Bone marrow (tissue), 2 donors: ENCODE data around the gene ISG15.
A peak's percentile ranks its signal among the peaks of the same experiment; 100 is the strongest.
"Not testable (repeated sequence)": the region's sequence is repeated elsewhere in the genome, so short reads cannot be mapped to it uniquely, and the experiment has no call there.

Source experiments
- DNase-seq, 2 donors: peaks; one replicate each; lab custom pipeline; 2025; lab: John Stamatoyannopoulos, UW

The ISG15 gene

GRCh38 chr1:1013922-1014648 lies 788 bp downstream of the ISG15 start:
- no peak for DNase-seq

DNA sequence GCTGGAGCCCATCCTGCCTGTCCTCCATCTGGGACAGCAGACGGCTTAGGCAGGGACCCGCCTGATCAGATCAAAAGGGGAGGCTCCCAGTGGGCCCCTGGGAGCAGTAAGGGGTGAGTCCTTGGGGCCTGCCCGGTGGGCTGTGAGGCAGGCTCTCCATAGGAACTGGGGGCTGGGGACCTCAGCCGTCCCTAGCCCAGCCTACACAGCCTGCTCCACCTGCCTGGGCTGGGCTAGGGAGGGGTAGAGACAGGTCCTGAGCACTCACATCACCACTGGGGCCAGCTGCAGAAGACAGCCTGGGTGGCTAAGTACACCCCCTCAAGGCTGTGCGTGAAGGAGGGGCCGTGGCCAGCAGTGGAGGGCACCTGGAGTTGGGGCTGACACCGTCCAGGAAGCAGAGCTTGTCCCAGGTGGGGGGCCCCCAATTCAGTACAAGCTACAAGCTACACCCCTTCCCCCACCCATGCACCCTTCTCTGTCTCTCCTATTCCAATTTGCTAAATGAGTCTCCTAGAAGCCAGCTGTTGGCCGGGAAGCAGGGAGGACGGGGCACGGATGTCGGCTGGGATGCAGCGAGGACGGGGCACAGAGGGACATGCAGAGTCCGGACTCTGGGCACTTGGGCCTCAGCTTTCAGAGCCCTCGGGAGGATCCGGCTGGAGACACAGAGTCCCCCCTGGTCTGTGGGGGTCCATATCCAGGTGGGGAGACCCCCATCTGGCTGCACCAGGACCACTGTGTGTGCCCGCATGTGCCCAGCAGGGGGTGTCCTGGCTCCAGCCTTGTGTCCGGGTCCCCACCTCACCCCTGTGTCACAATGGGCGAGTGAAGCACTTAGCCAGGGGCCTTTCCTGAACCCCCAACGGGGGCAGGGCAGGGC lies 1.7 kb downstream of the ISG15 start:
- DNase-seq = no peak

DNA sequence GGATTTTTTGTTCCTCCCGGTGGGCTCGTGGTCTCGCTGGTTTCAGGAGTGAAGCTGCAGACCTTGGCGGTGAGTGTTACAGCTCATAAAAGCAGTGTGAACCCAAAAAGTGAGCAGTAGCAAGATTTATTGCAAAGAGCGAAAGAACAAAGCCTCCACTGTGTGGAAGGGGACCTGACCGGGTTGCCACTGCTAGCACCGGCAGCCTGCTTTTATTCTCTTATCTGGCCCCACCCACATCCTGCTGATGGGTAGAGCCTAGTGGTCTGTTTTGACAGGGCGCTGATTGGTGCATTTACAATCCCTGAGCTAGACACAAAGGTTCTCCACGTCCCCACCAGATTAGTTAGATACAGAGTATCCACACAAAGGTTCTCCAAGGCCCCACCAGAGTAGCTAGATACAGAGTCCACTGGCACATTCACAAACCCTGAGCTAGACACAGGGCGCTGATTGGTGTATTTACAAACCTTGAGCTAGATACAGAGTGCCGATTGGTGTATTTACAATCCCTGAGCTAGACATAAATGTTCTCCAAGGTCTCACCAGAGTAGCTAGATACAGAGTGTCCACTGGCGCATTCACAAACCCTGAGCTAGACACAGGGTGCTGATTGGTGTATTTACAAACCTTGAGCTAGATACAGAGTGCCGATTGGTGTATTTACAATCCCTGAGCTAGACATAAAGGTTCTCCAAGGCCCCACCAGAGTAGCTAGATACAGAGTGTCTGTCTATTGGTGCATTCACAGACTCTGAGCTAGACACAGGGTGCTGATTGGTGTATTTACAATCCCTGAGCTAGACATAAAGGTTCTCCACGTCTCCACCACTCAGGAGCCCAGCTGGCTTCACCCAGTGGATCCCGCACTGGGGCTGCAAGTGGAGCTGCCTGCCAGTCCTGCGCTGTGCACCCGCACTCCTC lies 4.4 kb downstream of the ISG15 start:
- not testable (repeated sequence) for DNase-seq

DNA sequence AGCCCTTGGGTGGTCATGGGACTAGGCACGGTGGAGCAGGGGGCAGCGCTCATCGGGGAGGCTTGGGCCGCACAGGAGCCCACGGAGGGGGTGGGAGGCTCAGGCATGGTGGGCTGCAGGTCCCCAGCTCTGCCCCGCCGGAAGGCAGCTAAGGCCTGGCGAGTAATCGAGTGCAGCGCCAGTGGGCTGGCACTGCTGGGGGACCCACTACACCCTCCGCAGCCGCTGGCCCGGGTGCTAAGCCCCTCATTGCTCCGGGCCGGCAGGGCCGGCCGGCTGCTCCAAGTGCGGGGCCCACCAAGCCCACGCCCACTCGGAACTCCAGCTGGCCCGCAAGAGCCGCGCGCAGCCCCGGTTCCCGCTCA lies 5.0 kb downstream of the ISG15 start:
- DNase-seq = not testable (repeated sequence)

DNA sequence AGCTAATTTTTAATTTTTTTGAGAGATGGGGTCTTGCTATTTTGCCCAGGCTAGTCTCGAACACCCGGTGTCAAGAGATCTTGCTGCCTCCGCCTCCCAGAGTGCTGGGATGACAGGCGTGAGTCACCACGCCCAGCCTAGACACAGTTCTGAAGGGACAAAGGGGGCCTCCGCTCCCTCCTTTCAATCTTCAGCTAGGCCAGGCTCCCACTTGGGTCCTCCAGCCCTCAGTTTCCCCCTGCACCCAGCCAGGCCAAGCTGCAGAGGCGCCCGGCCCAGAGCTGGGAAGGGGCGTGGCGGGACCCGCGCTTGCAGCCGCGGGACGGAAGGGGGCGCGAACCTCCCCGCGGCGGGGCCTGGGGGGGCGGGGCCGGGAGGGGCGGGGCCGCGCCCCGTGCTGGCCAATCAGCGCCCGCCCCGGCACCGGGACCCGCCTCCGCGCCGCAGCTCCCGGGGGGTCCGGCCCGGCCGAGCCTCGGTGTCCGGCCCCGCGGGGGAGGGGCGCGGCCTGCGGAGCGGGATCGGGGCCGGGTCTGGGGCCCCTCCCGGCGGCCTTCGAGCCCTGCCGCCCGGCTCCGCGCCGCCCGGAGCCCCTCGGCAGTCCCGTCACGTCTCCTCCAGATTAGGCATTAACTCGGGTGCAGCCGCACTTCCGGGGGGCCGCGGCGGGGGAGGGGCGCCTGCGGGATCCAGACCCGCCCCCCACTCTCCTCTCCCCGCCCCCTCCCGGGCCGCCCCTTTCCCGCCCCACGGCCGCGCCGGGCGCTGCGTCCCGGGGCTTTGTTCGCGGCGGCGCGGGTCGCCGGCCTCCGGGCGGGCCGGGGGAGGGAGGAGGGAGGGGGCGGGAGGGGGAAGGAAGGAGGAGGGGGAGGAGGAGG lies 6.1 kb downstream of the ISG15 start:
- peak in 1 of 2 donors; percentile 82 for DNase-seq

- DNase-seq = no peak
These were observed 6.7 kb downstream of the ISG15 start, which contains the start of gene AGRN for GRCh38 chr1:1020000-1020404. TSS of gene AGRN (plus strand) at chr1:1020120. CDS start at chr1:1020173, 53 bp downstream.

GRCh38 chr1:1020415-1021009 lies 7.2 kb downstream of the ISG15 start:
- no peak for DNase-seq

DNA sequence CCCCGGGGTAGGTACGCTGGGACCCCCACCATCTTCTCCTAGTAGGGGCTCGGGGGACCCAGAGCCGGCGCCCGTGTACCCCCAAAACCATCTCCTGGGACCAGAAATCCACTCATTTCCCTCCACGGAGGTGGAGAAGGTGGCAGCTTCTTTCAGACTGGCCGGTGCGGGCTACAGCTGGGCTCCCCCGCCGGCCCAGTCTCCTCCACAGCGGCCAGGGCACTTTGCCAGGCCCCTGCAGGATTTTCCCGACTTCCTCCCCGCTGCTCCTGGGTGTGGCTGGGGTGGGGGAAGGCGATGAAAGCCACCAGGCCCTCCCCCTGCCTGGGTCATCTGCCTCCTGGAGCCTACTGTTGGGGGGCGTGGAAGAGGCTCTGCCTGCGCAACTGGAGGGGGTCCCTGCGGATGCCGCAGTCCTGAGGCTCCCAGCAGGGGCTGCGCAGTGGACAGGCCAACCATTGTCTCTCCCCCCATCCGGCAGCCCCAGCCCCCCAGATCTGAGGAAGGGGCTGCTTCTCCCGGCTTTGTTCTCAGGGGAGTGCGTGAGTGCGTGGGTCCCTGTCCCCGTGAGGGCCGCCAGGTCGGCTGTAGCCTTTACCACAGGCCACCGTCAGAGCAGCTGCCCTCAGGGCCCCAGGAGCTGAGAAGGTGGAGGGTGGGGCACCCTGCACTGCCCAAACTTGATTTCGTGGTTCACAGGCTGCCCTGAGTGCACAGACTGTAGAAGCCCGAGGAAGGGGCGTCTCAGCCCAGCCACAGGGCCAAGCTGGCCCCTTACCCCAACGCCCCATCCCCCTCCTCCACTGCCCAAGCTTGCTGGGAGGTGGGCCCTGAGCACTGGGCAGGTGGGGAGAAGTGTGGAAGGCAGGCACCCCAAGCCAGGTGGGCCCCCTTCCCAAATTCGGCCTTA lies 8.0 kb downstream of the ISG15 start:
- no peak for DNase-seq

DNA sequence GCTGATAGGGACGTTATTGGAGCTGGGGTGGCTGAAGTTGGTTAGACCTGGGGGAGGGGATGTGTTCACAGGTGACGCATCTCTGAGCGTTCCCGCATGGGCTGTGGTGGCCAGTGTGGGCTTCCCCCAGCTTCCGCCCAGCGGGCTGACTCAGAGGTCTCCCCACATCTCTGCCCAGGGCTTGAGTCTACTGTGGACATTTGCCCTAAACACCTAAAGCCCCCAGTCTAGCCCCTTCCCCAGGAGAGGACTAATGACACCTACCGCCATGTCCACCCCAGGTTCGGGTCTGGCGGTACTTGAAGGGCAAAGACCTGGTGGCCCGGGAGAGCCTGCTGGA lies 8.6 kb downstream of the ISG15 start:
- DNase-seq = no peak

DNA sequence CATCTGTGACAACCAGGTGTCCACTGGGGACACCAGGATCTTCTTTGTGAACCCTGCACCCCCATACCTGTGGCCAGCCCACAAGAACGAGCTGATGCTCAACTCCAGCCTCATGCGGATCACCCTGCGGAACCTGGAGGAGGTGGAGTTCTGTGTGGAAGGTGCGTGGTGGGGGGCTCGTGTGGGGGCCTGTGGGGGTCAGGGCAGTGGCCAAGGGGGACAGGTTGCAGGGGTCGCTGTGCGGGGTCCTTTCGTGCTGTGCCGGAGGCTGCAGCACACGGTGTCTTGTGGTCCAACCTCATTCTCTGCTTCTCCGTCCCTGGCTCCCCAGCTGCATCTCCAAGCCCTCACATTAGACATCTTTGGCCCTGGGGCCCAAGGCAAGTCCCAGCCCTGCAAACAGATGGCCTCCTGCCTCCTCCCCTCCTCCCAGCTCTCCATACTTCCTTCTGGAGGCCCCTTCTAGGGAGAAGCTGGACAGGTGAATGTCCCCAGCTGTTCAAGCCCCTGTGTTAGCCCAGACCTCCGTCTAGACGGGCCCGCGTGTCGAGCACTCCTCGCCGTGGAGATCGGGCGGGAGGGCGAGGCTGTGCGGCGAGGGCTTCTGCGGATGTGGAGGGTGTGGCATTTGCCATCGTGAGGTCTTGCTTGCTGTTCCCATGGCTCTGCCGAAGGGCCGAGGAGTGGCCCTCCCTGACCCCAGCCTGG lies 9.2 kb downstream of the ISG15 start:
- no peak for DNase-seq

DNA sequence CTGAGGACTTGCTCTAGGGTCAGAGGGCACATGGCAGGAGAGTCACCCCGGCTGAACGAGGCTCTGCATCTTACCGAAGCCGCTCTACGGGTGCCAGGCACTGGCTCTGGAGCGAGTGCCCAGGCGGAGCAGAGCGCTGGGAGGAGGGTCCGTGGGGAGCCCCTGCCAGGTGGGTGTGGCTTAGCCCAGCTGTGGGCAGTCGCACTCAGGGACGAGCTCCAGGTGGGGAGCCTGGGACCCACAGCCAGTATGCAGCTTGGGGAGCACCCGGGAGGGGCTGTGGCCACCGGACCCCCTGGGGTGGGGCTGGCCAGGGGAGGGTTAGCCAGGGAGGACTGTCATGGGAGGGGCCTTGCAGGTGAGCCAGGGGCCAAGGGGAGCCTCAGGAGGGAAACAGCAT lies 10.4 kb downstream of the ISG15 start:
- DNase-seq = no peak

- DNase-seq = no peak
These were observed 11.0 kb downstream of the ISG15 start for GRCh38 chr1:1024149-1024770.

GRCh38 chr1:1024771-1025699 lies 11.7 kb downstream of the ISG15 start:
- DNase-seq = no peak

DNA sequence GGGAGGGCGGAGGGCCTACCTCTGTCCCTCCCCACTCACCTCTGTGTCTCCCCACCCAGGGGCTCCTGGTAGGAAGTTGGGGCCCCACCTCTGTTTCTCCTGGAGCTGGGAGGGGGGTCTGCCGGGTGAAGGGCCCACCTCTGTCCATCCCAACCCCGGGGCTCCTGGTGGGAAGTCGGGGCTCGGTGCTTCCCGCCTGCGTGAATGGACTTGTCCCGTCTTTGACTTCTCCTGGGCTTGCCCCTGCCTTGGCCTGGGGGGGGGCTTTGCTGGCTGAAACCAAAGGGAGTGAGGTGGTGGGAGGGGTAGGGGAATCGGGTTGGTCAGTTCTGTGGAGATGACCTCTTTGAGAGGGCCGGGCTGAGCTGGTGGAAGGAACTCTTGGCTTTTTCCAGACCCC lies 12.4 kb downstream of the ISG15 start:
- DNase-seq = no peak

GRCh38 chr1:1026599-1027413 lies 13.5 kb downstream of the ISG15 start:
- no peak for DNase-seq

- DNase-seq = no peak
These were observed 14.5 kb downstream of the ISG15 start for GRCh38 chr1:1027791-1028190.
